ENCODE data around the gene PLXNC1. TPM values are rescaled to one million over a fixed set of nuclear protein-coding genes. Genes with fewer than 3 reads are reported as not detected.

Gene PLXNC1
- total and polyA plus RNA-seq, 9 of the 15 experiments (the other 6 are each of a cell fraction or from before 2014, with no cell fraction given): 0.08 to 0.87 (median 0.28) TPM

- FAIRE-seq (no peak), DNase-seq (ENCODE audit: extremely low read depth in 1 of 4, low spot score in 3 of 4) (peak in 1 of 4 experiments; percentile 14), ATAC-seq (0 out of 3 replicates have a peak, but pooled peaks have one; percentile 28)
- Histone ChIP-seq H3K4me1 (replicated peaks in 1 of 2; ENCODE audit: control insufficient read depth in 2 of 2, insufficient read depth in 2 of 2, low read length in 2 of 2) (no peaks in the 10 kb centered on the region; a peak in 2 of 5 replicates), H3K9me3 (replicated peaks; ENCODE audit: control insufficient read depth, insufficient read depth, low read depth, low read length) (no peaks in the 10 kb centered on the region), H2AFZ (ENCODE audit: low read depth, low read length) (no peak overlapping the region), H3K4me2 (ENCODE audit: insufficient read depth, low read length) (no peak overlapping the region), H3K9me1 (ENCODE audit: control insufficient read depth, insufficient read depth, low read length) (no peaks in the 10 kb centered on the region), H3K27ac (ENCODE audit: extremely low read depth, low read depth, low read length) (no peak overlapping the region), H4K20me1 (replicated peaks; ENCODE audit: control insufficient read depth, insufficient read depth, low read length) (no peaks in the 10 kb centered on the region), H3K9ac (ENCODE audit: insufficient read depth in 1 of 2, low read depth in 2 of 2, low read length in 2 of 2) (no peak overlapping the region), H3K79me2 (ENCODE audit: control insufficient read depth, insufficient read depth, low read length) (no peaks in the 10 kb centered on the region), H3K36me3 (ENCODE audit: control insufficient read depth, insufficient read depth, low read length) (peaks cover 28% of the 10 kb centered on the region; the same call in 2 of the 3 replicates), H3K4me3 (no peak overlapping the region), H3K27me3 (ENCODE audit: control insufficient read depth in 2 of 2, insufficient read depth in 2 of 2, low read length in 2 of 2) (no peaks in the 10 kb centered on the region)
- ChIA-PET CTCF (ENCODE audit: low intra/inter-chr PET ratio) (no interaction called here), POLR2A (interaction anchor here (1.5 kb wide), 1 partner anchor 11 kb away, joined by 4 read pairs; no protein-coding TSS in a partner anchor)
- intact Hi-C loops (cut with micrococcal nuclease) (loop anchor here (10.0 kb wide), 1 partner anchor 235 kb away; no protein-coding TSS in a partner anchor), in situ Hi-C loops (cut with MboI) (no loop called here)
- no TSS peak for BruUV-seq (replicated peaks)
- WGBS (ENCODE audit: insufficient coverage, low coverage, missing lambda C conversion rate): 47% methylated on average over 1 of the region's 1 CpG
- TF ChIP-seq ZNF3 (CRISPR knock-in tag; IDR thresholded peaks at IDR 0.05): no peak
- peak; percentile 31; the same call in 1 of the 2 replicates for TF ChIP-seq CBFA2T3 (IDR thresholded peaks at IDR 0.05)
- TF ChIP-seq MTA3 (IDR thresholded peaks at IDR 0.05; ENCODE audit: borderline replicate concordance): no peak
- no peak for TF ChIP-seq ZNF668 (CRISPR knock-in tag; IDR thresholded peaks at IDR 0.05)
- no peak for TF ChIP-seq HDAC8 (tag; IDR thresholded peaks at IDR 0.05)
- no peak for TF ChIP-seq TBL1XR1 (IDR thresholded peaks at IDR 0.05; ENCODE audit: low read length in 2 of 2)
- no peak for TF ChIP-seq SRSF3 (IDR thresholded peaks at IDR 0.05; ENCODE audit: insufficient read depth, low read length)
- TF ChIP-seq, protein P1, sequence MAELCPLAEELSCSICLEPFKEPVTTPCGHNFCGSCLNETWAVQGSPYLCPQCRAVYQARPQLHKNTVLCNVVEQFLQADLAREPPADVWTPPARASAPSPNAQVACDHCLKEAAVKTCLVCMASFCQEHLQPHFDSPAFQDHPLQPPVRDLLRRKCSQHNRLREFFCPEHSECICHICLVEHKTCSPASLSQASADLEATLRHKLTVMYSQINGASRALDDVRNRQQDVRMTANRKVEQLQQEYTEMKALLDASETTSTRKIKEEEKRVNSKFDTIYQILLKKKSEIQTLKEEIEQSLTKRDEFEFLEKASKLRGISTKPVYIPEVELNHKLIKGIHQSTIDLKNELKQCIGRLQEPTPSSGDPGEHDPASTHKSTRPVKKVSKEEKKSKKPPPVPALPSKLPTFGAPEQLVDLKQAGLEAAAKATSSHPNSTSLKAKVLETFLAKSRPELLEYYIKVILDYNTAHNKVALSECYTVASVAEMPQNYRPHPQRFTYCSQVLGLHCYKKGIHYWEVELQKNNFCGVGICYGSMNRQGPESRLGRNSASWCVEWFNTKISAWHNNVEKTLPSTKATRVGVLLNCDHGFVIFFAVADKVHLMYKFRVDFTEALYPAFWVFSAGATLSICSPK (IDR thresholded peaks at IDR 0.05; ENCODE audit: borderline replicate concordance): no peak
- TF ChIP-seq MYNN (IDR thresholded peaks at IDR 0.05): no peak
- no peak for TF ChIP-seq MYNN (CRISPR knock-in tag; IDR thresholded peaks at IDR 0.05)
- no peak for TF ChIP-seq PHB2 (IDR thresholded peaks at IDR 0.05; ENCODE audit: low read depth)
- no peak for TF ChIP-seq FOXK2 (conservative IDR thresholded peaks at IDR 0.05 in 1 of 2, IDR thresholded peaks at IDR 0.05 in 1 of 2; ENCODE audit: low read depth in 2 of 2)
- no peak for TF ChIP-seq BDP1 (IDR thresholded peaks at IDR 0.05; ENCODE audit: insufficient read depth, insufficient read length)
- TF ChIP-seq ZNF764 (CRISPR knock-in tag; IDR thresholded peaks at IDR 0.05; ENCODE audit: low read depth): no peak
- no peak for TF ChIP-seq E2F8 (IDR thresholded peaks at IDR 0.05; ENCODE audit: low read depth, partially characterized antibody)
- no peak for TF ChIP-seq ARHGAP35 (IDR thresholded peaks at IDR 0.05; ENCODE audit: partially characterized antibody)
- 0 out of 2 replicates have a peak, but pooled peaks have one; percentile 14 for TF ChIP-seq CBFA2T2 (conservative IDR thresholded peaks at IDR 0.05)
- TF ChIP-seq FOS (IDR thresholded peaks at IDR 0.05; ENCODE audit: extremely low read depth, insufficient read length): no peak
These were observed 151.5 kb downstream of the PLXNC1 start for GRCh38 chr12:94299846-94300245.

Data from K562 (cell line).